SK-N-SH (cell line): ENCODE data around the gene OGFR. TPM values are rescaled to one million over a fixed set of nuclear protein-coding genes. Genes with fewer than 3 reads are reported as not detected.

Experiments used
- CTCF ChIA-PET: fragments of 300-600, 350-600 bp; formaldehyde crosslinking; extraction: SDS; loops from one replicate; lab custom pipeline; 2021; lab: Yijun Ruan, JAX
- POLR2A ChIA-PET: fragments of 350-600 bp; sonication (Branson Sonifier 250); formaldehyde crosslinking; extraction: SDS; loops from one replicate; lab custom pipeline; 2020; ENCODE audit warnings: antibody characterized with exemption, inconsistent platforms; lab: Yijun Ruan, JAX
- DNase-seq: peaks from one replicate; pipeline ENCODE4 v3.0.0; 2012
- H2AFZ ChIP-seq: fragments of 200-600 bp; sonication (generic); 2 replicates; pipeline ENCODE4 v1.8.1; 2016; ENCODE audit warnings: antibody characterized with exemption, mild to moderate bottlenecking, low read depth
- H3F3A ChIP-seq: fragments of 200-600 bp; sonication (generic); replicated peaks from 2 replicates; pipeline ENCODE3; 2016; ENCODE audit warnings: antibody characterized with exemption, mild to moderate bottlenecking; ENCODE audit not compliant: insufficient read depth
- H3K27ac ChIP-seq, 2 experiments: fragments of 200-500 bp in 1 of 2; fragments of 200-600 bp in 1 of 2; sonication (Bioruptor generic) in 1 of 2; sonication (generic), shearing (Covaris generic) in 1 of 2; 2 replicates each; pipeline versions ENCODE4 v1.5.1 to v1.6.1; 2014 to 2016; ENCODE audit warnings: low read depth in 2 of 2, inconsistent platforms in 1 of 2, low read length in 1 of 2, mild to moderate bottlenecking in 1 of 2, mixed read lengths in 1 of 2
- H3K27me3 ChIP-seq: fragments of 200-600 bp; sonication (generic), shearing (Covaris generic); 2 replicates; pipeline ENCODE4 v1.6.1; 2016; ENCODE audit warnings: mixed run types; ENCODE audit not compliant: insufficient read depth
- H3K36me3 ChIP-seq, 2 experiments: fragments of 200-500 bp in 1 of 2; fragments of 200-600 bp in 1 of 2; sonication (Bioruptor generic) in 1 of 2; sonication (generic) in 1 of 2; replicated peaks in 1 of 2; 2 replicates each; pipeline versions ENCODE3 to v1.5.1; 2014 to 2016; ENCODE audit warnings: low read length in 1 of 2, mild to moderate bottlenecking in 1 of 2; ENCODE audit not compliant: insufficient read depth in 2 of 2, control insufficient read depth in 1 of 2
- H3K4me1 ChIP-seq, 2 experiments: fragments of 200-500 bp in 1 of 2; fragments of 200-600 bp in 1 of 2; sonication (Bioruptor generic) in 1 of 2; sonication (generic), shearing (Covaris generic) in 1 of 2; 2 replicates each; pipeline versions ENCODE4 v1.5.1 to v1.6.1; 2014 to 2016; ENCODE audit warnings: low read depth in 1 of 2, low read length in 1 of 2, mixed run types in 1 of 2; ENCODE audit not compliant: insufficient read depth in 2 of 2, control insufficient read depth in 1 of 2
- H3K4me2 ChIP-seq: fragments of 200-600 bp; sonication (generic), shearing (Covaris generic); 2 replicates; pipeline ENCODE4 v1.6.1; 2017; ENCODE audit warnings: mixed run types
- H3K4me3 ChIP-seq, 2 experiments: fragments of 200-500 bp in 1 of 2; fragments of 200-600 bp in 1 of 2; sonication (Bioruptor generic) in 1 of 2; sonication (generic), shearing (Covaris generic) in 1 of 2; 2 replicates each; pipeline versions ENCODE4 v1.5.1 to v1.8.1; 2014 to 2016; ENCODE audit warnings: low read depth in 2 of 2, inconsistent platforms in 1 of 2, low read length in 1 of 2, mild to moderate bottlenecking in 1 of 2, mixed read lengths in 1 of 2, moderate library complexity in 1 of 2
- H3K79me2 ChIP-seq: fragments of 200-600 bp; sonication (generic); 2 replicates; pipeline ENCODE4 v1.8.1; 2017; ENCODE audit warnings: mild to moderate bottlenecking; ENCODE audit not compliant: insufficient read depth
- H3K9ac ChIP-seq: fragments of 200-600 bp; sonication (generic); 2 replicates; pipeline ENCODE4 v1.6.1; 2017; ENCODE audit warnings: mixed run types
- H3K9me2 ChIP-seq: fragments of 200-600 bp; sonication (generic); 2 replicates; pipeline ENCODE4 v1.6.1; 2017; ENCODE audit warnings: mixed run types
- H3K9me3 ChIP-seq: fragments of 200-600 bp; sonication (generic); 2 replicates; pipeline ENCODE4 v1.6.1; 2017; ENCODE audit warnings: mixed run types, mild to moderate bottlenecking, moderate library complexity
- H4K20me1 ChIP-seq: fragments of 200-600 bp; sonication (generic); 2 replicates; pipeline ENCODE4 v1.6.1; 2017; ENCODE audit warnings: mild to moderate bottlenecking, mixed run types; ENCODE audit not compliant: insufficient read depth
- CHD2 ChIP-seq: fragments of 150-350 bp; IDR thresholded peaks from 2 replicates; pipeline ENCODE4 v1.6.1; 2018; ENCODE audit warnings: low read length; ENCODE audit not compliant: partially characterized antibody
- EP300 ChIP-seq, 2 experiments: IDR thresholded peaks; 2 replicates each; pipeline versions ENCODE4 v1.4.0 to v1.6.1; 2012; ENCODE audit warnings: borderline replicate concordance in 1 of 2, low read depth in 1 of 2, low read length in 1 of 2
- EZH2phosphoT487 ChIP-seq: fragments of 200-600 bp; sonication (generic); IDR thresholded peaks from 2 replicates; pipeline ENCODE4 v1.6.1; 2017; ENCODE audit warnings: low read depth, mixed run types, mild to moderate bottlenecking, antibody characterized with exemption, moderate library complexity, borderline replicate concordance
- FOSL2 ChIP-seq: IDR thresholded peaks from 2 replicates; pipeline ENCODE4 v1.4.0; 2012; ENCODE audit warnings: low read depth, mild to moderate bottlenecking, moderate library complexity, borderline replicate concordance
- FOXJ3 ChIP-seq: sonication (generic); formaldehyde crosslinking; IDR thresholded peaks from 2 replicates; pipeline ENCODE4 v1.5.1; 2020; ENCODE audit warnings: mild to moderate bottlenecking, missing genetic modification reagents
- GABPA ChIP-seq: IDR thresholded peaks from 2 replicates; pipeline ENCODE4 v1.4.0; 2012; ENCODE audit warnings: low read depth, mild to moderate bottlenecking
- NRF1 ChIP-seq: IDR thresholded peaks from 2 replicates; pipeline ENCODE4 v1.6.1; 2012; ENCODE audit warnings: low read depth, mild to moderate bottlenecking, low read length
- POLR2AphosphoS5 ChIP-seq: IDR thresholded peaks from 2 replicates; pipeline ENCODE4 v1.6.1; 2012; ENCODE audit warnings: low read depth, low read length
- RFX5 ChIP-seq: IDR thresholded peaks from 2 replicates; pipeline ENCODE4 v1.6.1; 2012; ENCODE audit warnings: mild to moderate bottlenecking, improper control_type of control experiment, low read length
- SIN3A ChIP-seq: IDR thresholded peaks from 2 replicates; pipeline ENCODE4 v1.6.1; 2012; ENCODE audit warnings: low read depth, mild to moderate bottlenecking, low read length, moderate library complexity, borderline replicate concordance
- TCF12 ChIP-seq: IDR thresholded peaks from 2 replicates; pipeline ENCODE4 v1.4.0; 2012
- TEAD4 ChIP-seq: IDR thresholded peaks from 2 replicates; pipeline ENCODE4 v1.4.0; 2012; ENCODE audit warnings: mild to moderate bottlenecking, borderline replicate concordance; ENCODE audit not compliant: insufficient read depth
- YY1 ChIP-seq: IDR thresholded peaks from 2 replicates; pipeline ENCODE4 v1.4.0; 2012; ENCODE audit warnings: low read depth, mild to moderate bottlenecking
- WGBS: methylation state at CpG from one replicate; pipeline ENCODE4 v1.1.6; 2017; ENCODE audit warnings: low lambda C conversion rate; 5-methylcytosine and 5-hydroxymethylcytosine counted together
- polyA plus RNA-seq, 3 experiments: library from polyadenylated mRNA; depleted of rRNA; stranded (reverse); fragments of >200 nt; gene quantifications; 2 replicates each; pipeline ENCODE4 v1.2.3, GENCODE V29; 2012
- TF ChIP-seq, protein P1 (sequence below): IDR thresholded peaks from 2 replicates; pipeline ENCODE4 v1.4.0; 2012; ENCODE audit warnings: low read depth, borderline replicate concordance
- TF ChIP-seq, protein P2 (sequence below): IDR thresholded peaks from 2 replicates; pipeline ENCODE4; 2012
- TF ChIP-seq, protein P3 (sequence below): fragments of 200-600 bp; sonication (generic); IDR thresholded peaks from 2 replicates; pipeline ENCODE4 v1.6.1; 2017; ENCODE audit warnings: antibody characterized with exemption, mild to moderate bottlenecking, moderate library complexity
- TF ChIP-seq, protein P4 (sequence below): IDR thresholded peaks from 2 replicates; pipeline ENCODE4 v1.4.0; 2012; ENCODE audit warnings: low read depth, borderline replicate concordance
- TF ChIP-seq, protein P5 (sequence below): IDR thresholded peaks from 2 replicates; pipeline ENCODE4 v1.4.0; 2012; ENCODE audit warnings: low read depth

OGFR gene
- polyA plus RNA-seq, 1 of the 3 experiments (the other 2 are of a cell fraction): 60.8 TPM

DNA sequence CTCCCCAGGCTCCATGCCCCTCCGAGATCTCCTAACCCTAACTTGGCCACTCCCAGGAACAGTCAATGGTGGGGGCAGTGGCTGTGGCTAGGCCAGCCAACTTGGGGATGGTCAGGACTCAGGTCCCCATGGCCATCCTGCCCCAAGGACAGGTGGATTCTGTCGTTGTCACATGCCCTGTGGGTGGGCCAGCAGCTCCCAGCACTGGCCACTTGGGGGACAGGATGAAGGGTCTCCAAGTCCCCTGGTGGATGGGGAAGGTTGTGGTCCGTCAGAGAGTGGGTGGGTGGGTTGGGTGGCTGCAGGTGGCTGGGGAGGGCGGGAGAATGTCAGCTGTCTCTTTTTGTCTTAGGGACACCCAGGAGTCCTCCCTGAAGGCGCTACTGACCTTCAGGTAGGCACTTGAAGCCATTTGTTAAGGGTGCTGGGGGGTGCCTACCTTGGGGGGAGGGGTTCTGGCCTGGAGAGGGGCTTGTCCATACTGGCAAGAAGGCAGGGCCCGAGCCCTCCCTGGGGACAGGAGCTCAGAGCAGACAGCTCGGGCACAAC lies 17.7 kb downstream of the OGFR start:
- H3K27me3 ChIP-seq: no peaks in the 10 kb centered on the region
- no peaks in the 10 kb centered on the region for H3K79me2 ChIP-seq
- H3F3A ChIP-seq: peaks cover 8% of the 10 kb centered on the region
- no peaks in the 10 kb centered on the region for H3K9me2 ChIP-seq
- H3K4me3 ChIP-seq: no peak overlapping the region
- peak overlapping the region in 1 of 2 experiments; percentile 56; a peak in 1 of 4 replicates for H3K27ac ChIP-seq
- CTCF ChIA-PET: interaction anchor here (0.6 to 2.6 kb wide), 40 partner anchors 9 to 412 kb away, joined by 3 to 40 read pairs (median 4); partner anchors contain the start of genes BHLHE23, DIDO1 and MRGBP
- POLR2A ChIA-PET: interaction anchor here (1.0 to 1.2 kb wide), 2 partner anchors 28 to 53 kb away, joined by 3 read pairs; no protein-coding TSS in a partner anchor
- no peak overlapping the region for H2AFZ ChIP-seq
- H3K9ac ChIP-seq: no peak overlapping the region
- H3K4me2 ChIP-seq: no peak overlapping the region
- DNase-seq: peak; percentile 55
- no peaks in the 10 kb centered on the region for H3K9me3 ChIP-seq
- no peaks in the 10 kb centered on the region for H3K36me3 ChIP-seq
- WGBS: 70% methylated on average over 5 of the region's 7 CpGs
- H4K20me1 ChIP-seq: no peaks in the 10 kb centered on the region
- peaks cover 19 to 65% of the 10 kb centered on the region in 2 experiments; a peak in 3 of 4 replicates for H3K4me1 ChIP-seq
- TF ChIP-seq, protein P1, sequence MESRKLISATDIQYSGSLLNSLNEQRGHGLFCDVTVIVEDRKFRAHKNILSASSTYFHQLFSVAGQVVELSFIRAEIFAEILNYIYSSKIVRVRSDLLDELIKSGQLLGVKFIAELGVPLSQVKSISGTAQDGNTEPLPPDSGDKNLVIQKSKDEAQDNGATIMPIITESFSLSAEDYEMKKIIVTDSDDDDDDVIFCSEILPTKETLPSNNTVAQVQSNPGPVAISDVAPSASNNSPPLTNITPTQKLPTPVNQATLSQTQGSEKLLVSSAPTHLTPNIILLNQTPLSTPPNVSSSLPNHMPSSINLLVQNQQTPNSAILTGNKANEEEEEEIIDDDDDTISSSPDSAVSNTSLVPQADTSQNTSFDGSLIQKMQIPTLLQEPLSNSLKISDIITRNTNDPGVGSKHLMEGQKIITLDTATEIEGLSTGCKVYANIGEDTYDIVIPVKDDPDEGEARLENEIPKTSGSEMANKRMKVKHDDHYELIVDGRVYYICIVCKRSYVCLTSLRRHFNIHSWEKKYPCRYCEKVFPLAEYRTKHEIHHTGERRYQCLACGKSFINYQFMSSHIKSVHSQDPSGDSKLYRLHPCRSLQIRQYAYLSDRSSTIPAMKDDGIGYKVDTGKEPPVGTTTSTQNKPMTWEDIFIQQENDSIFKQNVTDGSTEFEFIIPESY: no peak
- TF ChIP-seq SIN3A (no peak), TEAD4 (no peak), EZH2phosphoT487 (no peak), GABPA (no peak), YY1 (no peak), FOXJ3 (CRISPR knock-in tag) (no peak), FOSL2 (no peak), EP300 (IDR thresholded peaks at IDR 0.05; ENCODE audit: borderline replicate concordance in 1 of 2, low read depth in 1 of 2, low read length in 1 of 2) (no peak), NRF1 (no peak), POLR2AphosphoS5 (no peak), TCF12 (no peak), RFX5 (no peak), CHD2 (no peak)
- TF ChIP-seq, protein P2, sequence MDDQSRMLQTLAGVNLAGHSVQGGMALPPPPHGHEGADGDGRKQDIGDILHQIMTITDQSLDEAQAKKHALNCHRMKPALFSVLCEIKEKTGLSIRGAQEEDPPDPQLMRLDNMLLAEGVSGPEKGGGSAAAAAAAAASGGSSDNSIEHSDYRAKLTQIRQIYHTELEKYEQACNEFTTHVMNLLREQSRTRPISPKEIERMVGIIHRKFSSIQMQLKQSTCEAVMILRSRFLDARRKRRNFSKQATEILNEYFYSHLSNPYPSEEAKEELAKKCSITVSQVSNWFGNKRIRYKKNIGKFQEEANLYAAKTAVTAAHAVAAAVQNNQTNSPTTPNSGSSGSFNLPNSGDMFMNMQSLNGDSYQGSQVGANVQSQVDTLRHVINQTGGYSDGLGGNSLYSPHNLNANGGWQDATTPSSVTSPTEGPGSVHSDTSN: no peak
- TF ChIP-seq, protein P3, sequence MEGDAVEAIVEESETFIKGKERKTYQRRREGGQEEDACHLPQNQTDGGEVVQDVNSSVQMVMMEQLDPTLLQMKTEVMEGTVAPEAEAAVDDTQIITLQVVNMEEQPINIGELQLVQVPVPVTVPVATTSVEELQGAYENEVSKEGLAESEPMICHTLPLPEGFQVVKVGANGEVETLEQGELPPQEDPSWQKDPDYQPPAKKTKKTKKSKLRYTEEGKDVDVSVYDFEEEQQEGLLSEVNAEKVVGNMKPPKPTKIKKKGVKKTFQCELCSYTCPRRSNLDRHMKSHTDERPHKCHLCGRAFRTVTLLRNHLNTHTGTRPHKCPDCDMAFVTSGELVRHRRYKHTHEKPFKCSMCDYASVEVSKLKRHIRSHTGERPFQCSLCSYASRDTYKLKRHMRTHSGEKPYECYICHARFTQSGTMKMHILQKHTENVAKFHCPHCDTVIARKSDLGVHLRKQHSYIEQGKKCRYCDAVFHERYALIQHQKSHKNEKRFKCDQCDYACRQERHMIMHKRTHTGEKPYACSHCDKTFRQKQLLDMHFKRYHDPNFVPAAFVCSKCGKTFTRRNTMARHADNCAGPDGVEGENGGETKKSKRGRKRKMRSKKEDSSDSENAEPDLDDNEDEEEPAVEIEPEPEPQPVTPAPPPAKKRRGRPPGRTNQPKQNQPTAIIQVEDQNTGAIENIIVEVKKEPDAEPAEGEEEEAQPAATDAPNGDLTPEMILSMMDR: no peak
- TF ChIP-seq, protein P4, sequence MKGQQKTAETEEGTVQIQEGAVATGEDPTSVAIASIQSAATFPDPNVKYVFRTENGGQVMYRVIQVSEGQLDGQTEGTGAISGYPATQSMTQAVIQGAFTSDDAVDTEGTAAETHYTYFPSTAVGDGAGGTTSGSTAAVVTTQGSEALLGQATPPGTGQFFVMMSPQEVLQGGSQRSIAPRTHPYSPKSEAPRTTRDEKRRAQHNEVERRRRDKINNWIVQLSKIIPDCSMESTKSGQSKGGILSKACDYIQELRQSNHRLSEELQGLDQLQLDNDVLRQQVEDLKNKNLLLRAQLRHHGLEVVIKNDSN: no peak
- TF ChIP-seq, protein P5, sequence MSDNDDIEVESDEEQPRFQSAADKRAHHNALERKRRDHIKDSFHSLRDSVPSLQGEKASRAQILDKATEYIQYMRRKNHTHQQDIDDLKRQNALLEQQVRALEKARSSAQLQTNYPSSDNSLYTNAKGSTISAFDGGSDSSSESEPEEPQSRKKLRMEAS: no peak
- TF ChIP-seq, all 33 proteins: peak for 0
